ENCODE data around the gene C10orf120. TPM values are rescaled to one million over a fixed set of nuclear protein-coding genes. Genes with fewer than 3 reads are reported as not detected.

Gene C10orf120
- total RNA-seq = not detected
- long read RNA-seq = 0 reads

GRCh38 chr10:122699796-122700455 is at the start of gene C10orf120:
TSS of gene C10orf120 (minus strand) at chr10:122699846. CDS start at chr10:122699790, 56 bp downstream.
- H3K9me3 ChIP-seq (replicated peaks) = no peaks in the 10 kb centered on the region
- H3K4me1 ChIP-seq = no peaks in the 10 kb centered on the region
- TF ChIP-seq CTCF (IDR thresholded peaks at IDR 0.05; ENCODE audit: borderline replicate concordance) = no peak
- intact Hi-C loops (cut with micrococcal nuclease) = loop anchor here (5.0 to 10.0 kb wide), 2 partner anchors 53 to 135 kb away; partner anchors contain the start of gene DMBT1
- no peak for DNase-seq
- H3K4me3 ChIP-seq = no peak within 1 kb of the TSS
- no peaks in the 10 kb centered on the region for H3K36me3 ChIP-seq
- no peak within 1 kb of the TSS for H3K27ac ChIP-seq (replicated peaks)
- H3K27me3 ChIP-seq (ENCODE audit: low read depth) = peaks cover 7% of the 10 kb centered on the region

- H3K27me3 ChIP-seq (ENCODE audit: low read depth) = peaks cover 67% of the 10 kb centered on the region
- intact Hi-C loops (cut with micrococcal nuclease) = no loop called here
- H3K4me3 ChIP-seq = no peak overlapping the region
- no peaks in the 10 kb centered on the region for H3K9me3 ChIP-seq (replicated peaks)
- H3K27ac ChIP-seq (replicated peaks) = no peak overlapping the region
- no peaks in the 10 kb centered on the region for H3K4me1 ChIP-seq
- TF ChIP-seq CTCF (IDR thresholded peaks at IDR 0.05; ENCODE audit: borderline replicate concordance) = no peak
- no peak for DNase-seq
- H3K36me3 ChIP-seq = no peaks in the 10 kb centered on the region
Measured at GRCh38 chr10:122748496-122748895, 48.9 kb upstream of the C10orf120 start.

- no peak overlapping the region for H3K4me3 ChIP-seq
- intact Hi-C loops (cut with micrococcal nuclease) = no loop called here
- no peaks in the 10 kb centered on the region for H3K9me3 ChIP-seq (replicated peaks)
- no peak for DNase-seq
- no peaks in the 10 kb centered on the region for H3K4me1 ChIP-seq
- no peaks in the 10 kb centered on the region for H3K36me3 ChIP-seq
- peaks cover 80% of the 10 kb centered on the region for H3K27me3 ChIP-seq (ENCODE audit: low read depth)
- no peak overlapping the region for H3K27ac ChIP-seq (replicated peaks)
- TF ChIP-seq CTCF (IDR thresholded peaks at IDR 0.05; ENCODE audit: borderline replicate concordance) = no peak
Measured at GRCh38 chr10:122746408-122746807, 46.8 kb upstream of the C10orf120 start.

GRCh38 chr10:122744257-122744656 is 44.6 kb upstream of the C10orf120 start:
- intact Hi-C loops (cut with micrococcal nuclease) = no loop called here
- H3K36me3 ChIP-seq = no peaks in the 10 kb centered on the region
- H3K27ac ChIP-seq (replicated peaks) = no peak overlapping the region
- no peak for DNase-seq
- H3K4me3 ChIP-seq = no peak overlapping the region
- no peaks in the 10 kb centered on the region for H3K9me3 ChIP-seq (replicated peaks)
- no peak for TF ChIP-seq CTCF (IDR thresholded peaks at IDR 0.05; ENCODE audit: borderline replicate concordance)
- no peaks in the 10 kb centered on the region for H3K4me1 ChIP-seq
- peaks cover 68% of the 10 kb centered on the region for H3K27me3 ChIP-seq (ENCODE audit: low read depth)

GRCh38 chr10:122740640-122741039 is 41.0 kb upstream of the C10orf120 start:
- no peak overlapping the region for H3K4me3 ChIP-seq
- no peaks in the 10 kb centered on the region for H3K4me1 ChIP-seq
- TF ChIP-seq CTCF (IDR thresholded peaks at IDR 0.05; ENCODE audit: borderline replicate concordance) = no peak
- H3K27ac ChIP-seq (replicated peaks) = no peak overlapping the region
- intact Hi-C loops (cut with micrococcal nuclease) = no loop called here
- no peaks in the 10 kb centered on the region for H3K36me3 ChIP-seq
- H3K27me3 ChIP-seq (ENCODE audit: low read depth) = peaks cover 52% of the 10 kb centered on the region
- H3K9me3 ChIP-seq (replicated peaks) = no peaks in the 10 kb centered on the region
- DNase-seq = no peak
